ENCODE data around the gene GOLT1A. TPM values are rescaled to one million over a fixed set of nuclear protein-coding genes. Genes with fewer than 3 reads are reported as not detected.

The GOLT1A gene
- total RNA-seq, 4 donors from 2014 or later, result 0.39 to 0.83 TPM; not detected in 2

- DNase-seq (ENCODE audit: extremely low spot score), result no peak
- H3K4me1 ChIP-seq, result peaks cover 7 to 33% (median 28%) of the 10 kb centered on the region in 4 donors
- H3K27me3 ChIP-seq, result peaks cover 0 to 35% (median 15%) of the 10 kb centered on the region in 4 donors
- no peaks in the 10 kb centered on the region for H3K9me3 ChIP-seq
- intact Hi-C loops (cut with DNase I), result no loop called here
- TF ChIP-seq EP300 (IDR thresholded peaks at IDR 0.05), result no peak
- TF ChIP-seq POLR2A (IDR thresholded peaks at IDR 0.05; ENCODE audit: low read depth), result no peak
- TF ChIP-seq CTCF (IDR thresholded peaks at IDR 0.05), result no peak
- TF ChIP-seq POLR2AphosphoS5 (IDR thresholded peaks at IDR 0.05), result no peak
- H3K4me3 ChIP-seq, result no peak overlapping the region
- H3K27ac ChIP-seq (replicated peaks in 1 of 4), result no peak overlapping the region
- H3K36me3 ChIP-seq, result peaks cover 0 to 4% (median 0%) of the 10 kb centered on the region in 4 donors
- WGBS, result 86% methylated on average over 2 of the region's 2 CpGs
Observed at GRCh38 chr1:204149107-204149506, 64.7 kb downstream of the GOLT1A start.

Other genes with a start within 250 kb of the GOLT1A start
- 10 to 100 TPM; 13.3 to 25.6 (median 21.7) TPM for gene SOX13, start 140.9 kb downstream of the GOLT1A start, total RNA-seq
- gene ETNK2, start 61.9 kb downstream of the GOLT1A start, total RNA-seq, result 10 to 100 TPM in 1 of 4 donors, 1 to 10 TPM in 3; 5.6 to 15.3 (median 6.8) TPM
- not detected for gene REN, start 47.7 kb downstream of the GOLT1A start, total RNA-seq
- not detected for gene KISS1, start 17.5 kb downstream of the GOLT1A start, total RNA-seq
- gene PLEKHA6, start 145.9 kb upstream of the GOLT1A start, total RNA-seq, result 10 to 100 TPM; 11.9 to 22.4 (median 15.9) TPM
- gene PPP1R15B, start 197.8 kb upstream of the GOLT1A start, total RNA-seq, result 10 to 100 TPM; 42.8 to 56.4 (median 51.4) TPM

All from esophagus muscularis mucosa (tissue), 4 donors.